Nucleus accumbens (tissue), 56 donors: ENCODE results near the gene DIS3L2.
"Not testable (repeated sequence)": the region's sequence is repeated elsewhere in the genome, so short reads cannot be mapped to it uniquely, and the experiment has no call there.

ENCODE experiments used
- DNase-seq, 56 donors: peaks; one replicate each; lab custom pipeline; 2025; lab: John Stamatoyannopoulos, UW

Gene DIS3L2

GRCh38 chr2:232338094-232338758, 376.7 kb downstream of the DIS3L2 start:
- DNase-seq, result not testable (repeated sequence)

GRCh38 chr2:232338759-232339106, 377.2 kb downstream of the DIS3L2 start:
- no peak for DNase-seq

GRCh38 chr2:232339121-232340081, 377.9 kb downstream of the DIS3L2 start:
- no peak for DNase-seq

- DNase-seq, result no peak
These were observed 378.8 kb downstream of the DIS3L2 start for GRCh38 chr2:232340171-232340935.

GRCh38 chr2:232341061-232341738, 379.7 kb downstream of the DIS3L2 start:
- no peak for DNase-seq

- no peak for DNase-seq
These were observed 380.2 kb downstream of the DIS3L2 start for GRCh38 chr2:232341739-232342126.

- no peak for DNase-seq
These were observed 381.4 kb downstream of the DIS3L2 start for GRCh38 chr2:232342635-232343565.

GRCh38 chr2:232343821-232344220, 382.3 kb downstream of the DIS3L2 start:
- DNase-seq, result no peak

- DNase-seq, result no peak
These were observed 383.7 kb downstream of the DIS3L2 start for GRCh38 chr2:232345251-232345650.

GRCh38 chr2:232347369-232347768, 385.9 kb downstream of the DIS3L2 start:
- no peak for DNase-seq

GRCh38 chr2:232348936-232349335, 387.4 kb downstream of the DIS3L2 start:
- DNase-seq, result no peak

- no peak for DNase-seq
These were observed 388.0 kb downstream of the DIS3L2 start for GRCh38 chr2:232349546-232349945.

- DNase-seq, result no peak
These were observed 388.6 kb downstream of the DIS3L2 start for GRCh38 chr2:232349946-232350635.

- DNase-seq, result no peak
These were observed 389.5 kb downstream of the DIS3L2 start for GRCh38 chr2:232350804-232351685.

GRCh38 chr2:232351686-232352510, 390.4 kb downstream of the DIS3L2 start:
- no peak for DNase-seq

GRCh38 chr2:232352511-232353091, 391.1 kb downstream of the DIS3L2 start:
- no peak for DNase-seq
